B cell (primary cell): Measurements from ENCODE around the gene FBN1.

Experiments used
- EZH2 ChIP-seq: IDR thresholded peaks from 2 replicates; pipeline ENCODE4 v1.6.1; 2012; ENCODE audit warnings: borderline replicate concordance, low read depth, mild to moderate bottlenecking, moderate library complexity, low read length; ENCODE audit not compliant: insufficient read depth, poor library complexity, severe bottlenecking
- TF ChIP-seq, protein P1 (sequence below): fragments of 200-600 bp; IDR thresholded peaks from one replicate; pipeline ENCODE4 v1.8.0; 2022; ENCODE audit warnings: antibody characterized with exemption, mild to moderate bottlenecking

DNA sequence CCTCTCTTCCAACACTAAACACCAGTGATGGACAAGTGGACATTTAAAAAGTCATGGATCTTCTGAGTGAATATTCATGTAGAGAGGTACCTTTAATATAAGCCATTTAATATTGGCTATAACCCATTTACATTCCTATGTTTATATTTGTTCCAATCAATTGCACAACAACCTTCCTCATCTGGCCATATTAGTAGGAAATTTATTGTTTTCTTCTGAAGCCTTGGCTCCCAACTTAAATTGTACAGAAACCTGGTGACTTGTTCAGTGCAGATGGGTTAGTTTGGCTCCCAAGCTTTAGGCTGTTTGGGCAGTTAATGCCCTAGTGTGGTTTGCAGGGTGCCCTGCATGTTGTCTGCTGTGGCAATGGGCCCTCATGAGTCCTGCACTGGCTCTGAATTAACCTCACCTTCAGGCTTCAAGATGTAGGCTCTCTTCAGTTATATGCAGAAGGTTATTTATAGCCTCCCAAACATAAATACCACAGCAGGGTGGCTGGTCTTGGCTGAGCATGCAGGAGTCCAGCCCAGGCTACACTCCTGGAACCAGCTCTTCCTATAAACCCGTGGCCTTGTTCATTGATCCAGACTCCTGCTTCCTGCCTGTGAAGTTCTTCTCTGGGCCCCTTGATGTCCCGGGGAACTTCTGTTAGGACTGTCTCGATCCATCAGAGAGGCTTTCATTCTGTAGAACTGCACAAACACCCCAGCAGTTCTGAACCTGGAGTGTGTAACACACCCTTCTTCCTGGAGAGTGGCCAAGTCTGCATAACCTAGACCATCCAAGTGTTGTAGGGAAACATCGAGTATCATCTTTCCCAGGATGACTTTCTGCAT is 257.3 kb downstream of the FBN1 start:
- TF ChIP-seq, protein P1, sequence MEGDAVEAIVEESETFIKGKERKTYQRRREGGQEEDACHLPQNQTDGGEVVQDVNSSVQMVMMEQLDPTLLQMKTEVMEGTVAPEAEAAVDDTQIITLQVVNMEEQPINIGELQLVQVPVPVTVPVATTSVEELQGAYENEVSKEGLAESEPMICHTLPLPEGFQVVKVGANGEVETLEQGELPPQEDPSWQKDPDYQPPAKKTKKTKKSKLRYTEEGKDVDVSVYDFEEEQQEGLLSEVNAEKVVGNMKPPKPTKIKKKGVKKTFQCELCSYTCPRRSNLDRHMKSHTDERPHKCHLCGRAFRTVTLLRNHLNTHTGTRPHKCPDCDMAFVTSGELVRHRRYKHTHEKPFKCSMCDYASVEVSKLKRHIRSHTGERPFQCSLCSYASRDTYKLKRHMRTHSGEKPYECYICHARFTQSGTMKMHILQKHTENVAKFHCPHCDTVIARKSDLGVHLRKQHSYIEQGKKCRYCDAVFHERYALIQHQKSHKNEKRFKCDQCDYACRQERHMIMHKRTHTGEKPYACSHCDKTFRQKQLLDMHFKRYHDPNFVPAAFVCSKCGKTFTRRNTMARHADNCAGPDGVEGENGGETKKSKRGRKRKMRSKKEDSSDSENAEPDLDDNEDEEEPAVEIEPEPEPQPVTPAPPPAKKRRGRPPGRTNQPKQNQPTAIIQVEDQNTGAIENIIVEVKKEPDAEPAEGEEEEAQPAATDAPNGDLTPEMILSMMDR = no peak
- TF ChIP-seq EZH2 = no peak
